GM23248 (cell line): ENCODE measurements around the gene DNAJC3.

Experiments used
- EZH2 ChIP-seq: fragments of 200-600 bp; sonication (generic); IDR thresholded peaks from 2 replicates; pipeline ENCODE4 v1.6.1; 2018; ENCODE audit warnings: antibody characterized with exemption, mild to moderate bottlenecking; ENCODE audit not compliant: insufficient read depth, poor library complexity, severe bottlenecking
- EZH2phosphoT487 ChIP-seq: fragments of 200-600 bp; sonication (generic); IDR thresholded peaks from 2 replicates; pipeline ENCODE4 v1.6.1; 2018; ENCODE audit warnings: antibody characterized with exemption, moderate library complexity, mild to moderate bottlenecking, low read depth; ENCODE audit not compliant: insufficient read depth

GRCh38 chr13:95710313-95710712, 33.4 kb downstream of the DNAJC3 start:
- TF ChIP-seq EZH2, result no peak
- TF ChIP-seq EZH2phosphoT487, result no peak
